KMS-11 (cell line): ENCODE results near the gene SMIM26.

Source experiments
- H2AFZ ChIP-seq: fragments of 200-600 bp; sonication (generic); 2 replicates; pipeline ENCODE4 v1.6.1; 2016; ENCODE audit warnings: antibody characterized with exemption, mixed run types, low read depth
- H3K27ac ChIP-seq: fragments of 200-600 bp; sonication (generic); 2 replicates; pipeline ENCODE4 v1.6.1; 2016; ENCODE audit warnings: mild to moderate bottlenecking, mixed run types
- H3K27me3 ChIP-seq: fragments of 200-600 bp; sonication (generic); 2 replicates; pipeline ENCODE4 v1.6.1; 2017; ENCODE audit warnings: mild to moderate bottlenecking, low read depth, mixed run types, moderate library complexity; ENCODE audit not compliant: insufficient read depth
- H3K36me3 ChIP-seq: fragments of 200-600 bp; sonication (generic); 2 replicates; pipeline ENCODE4 v1.6.1; 2017; ENCODE audit warnings: mild to moderate bottlenecking, mixed run types; ENCODE audit not compliant: insufficient read depth
- H3K4me1 ChIP-seq: fragments of 200-600 bp; sonication (generic); 2 replicates; pipeline ENCODE4 v1.6.1; 2016; ENCODE audit warnings: mild to moderate bottlenecking, low read depth, mixed run types; ENCODE audit not compliant: poor library complexity, severe bottlenecking
- H3K4me2 ChIP-seq: fragments of 200-600 bp; sonication (generic); 2 replicates; pipeline ENCODE4 v1.7.0; 2016; ENCODE audit warnings: mild to moderate bottlenecking, mixed run types
- H3K4me3 ChIP-seq: fragments of 200-600 bp; sonication (generic); IDR thresholded peaks from 2 replicates; pipeline ENCODE4 v1.6.1; 2017; ENCODE audit warnings: low read depth, low read length, mixed read lengths; ENCODE audit not compliant: insufficient read depth
- H3K79me2 ChIP-seq: fragments of 200-600 bp; sonication (generic); 2 replicates; pipeline ENCODE4 v1.6.1; 2016; ENCODE audit warnings: low read depth, mixed run types; ENCODE audit not compliant: insufficient read depth
- H3K9ac ChIP-seq: fragments of 200-600 bp; sonication (generic); 2 replicates; pipeline ENCODE4 v1.6.1; 2016; ENCODE audit warnings: mild to moderate bottlenecking, mixed run types
- H4K20me1 ChIP-seq: fragments of 200-600 bp; sonication (generic); 2 replicates; pipeline ENCODE4 v1.6.1; 2016; ENCODE audit warnings: mild to moderate bottlenecking, mixed run types; ENCODE audit not compliant: insufficient read depth
- TF ChIP-seq, protein P1 (sequence below): fragments of 200-600 bp; sonication (generic); conservative IDR thresholded peaks from 2 replicates; pipeline ENCODE4 v1.6.1; 2017; ENCODE audit warnings: low read depth, mild to moderate bottlenecking, antibody characterized with exemption, low read length, moderate library complexity, mixed read lengths

SMIM26 gene

DNA sequence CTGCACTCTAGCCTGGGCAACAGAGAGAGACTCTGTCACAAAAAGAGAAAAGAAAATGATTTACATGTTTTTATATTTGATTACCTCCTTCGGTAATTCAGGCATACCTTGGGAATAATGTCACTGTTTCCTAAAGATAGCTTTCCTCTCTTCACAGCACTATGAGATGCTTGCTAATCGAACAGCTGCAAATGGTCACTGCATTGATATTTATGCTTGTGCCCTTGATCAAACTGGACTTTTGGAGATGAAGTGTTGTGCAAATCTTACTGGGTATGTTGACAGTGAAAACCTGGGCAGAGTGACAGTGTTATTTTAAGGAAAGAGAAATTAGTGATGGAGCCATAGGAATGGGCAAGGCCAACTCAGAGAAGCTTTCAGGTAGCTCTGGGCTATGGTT, 39.9 kb upstream of the SMIM26 start:
- no peaks in the 10 kb centered on the region for H3K79me2 ChIP-seq

DNA sequence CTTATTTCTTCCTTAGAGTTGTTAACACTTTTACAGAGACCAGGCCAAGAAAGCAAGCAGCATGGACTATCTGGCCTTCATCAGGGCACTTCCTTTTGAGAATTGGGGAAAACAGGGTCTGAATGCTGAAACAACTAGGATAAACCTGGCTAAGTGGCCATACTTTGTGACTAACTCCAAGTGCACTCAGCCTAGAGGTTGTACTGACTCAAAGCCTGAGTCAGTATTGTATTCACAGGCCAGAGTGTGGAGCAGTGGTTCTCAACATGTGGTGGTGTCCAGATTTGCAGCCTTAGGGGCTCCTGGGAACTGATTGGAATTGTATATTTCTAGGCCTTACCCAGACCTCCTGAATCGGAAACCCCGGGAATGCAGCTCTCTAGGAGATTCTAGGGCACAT, 39.4 kb upstream of the SMIM26 start:
- no peak overlapping the region for H3K27ac ChIP-seq
- no peak overlapping the region for H3K4me2 ChIP-seq

More for the DNA sequence above, 39.9 kb upstream of the SMIM26 start:
- Histone ChIP-seq H2AFZ (no peak overlapping the region), H3K9ac (no peak overlapping the region), H3K27me3 (no peaks in the 10 kb centered on the region), H3K4me1 (no peaks in the 10 kb centered on the region), H3K36me3 (no peaks in the 10 kb centered on the region), H3K4me3 (no peak overlapping the region), H4K20me1 (no peaks in the 10 kb centered on the region), H3K4me2 (no peak overlapping the region), H3K27ac (no peak overlapping the region)
- TF ChIP-seq, protein P1, sequence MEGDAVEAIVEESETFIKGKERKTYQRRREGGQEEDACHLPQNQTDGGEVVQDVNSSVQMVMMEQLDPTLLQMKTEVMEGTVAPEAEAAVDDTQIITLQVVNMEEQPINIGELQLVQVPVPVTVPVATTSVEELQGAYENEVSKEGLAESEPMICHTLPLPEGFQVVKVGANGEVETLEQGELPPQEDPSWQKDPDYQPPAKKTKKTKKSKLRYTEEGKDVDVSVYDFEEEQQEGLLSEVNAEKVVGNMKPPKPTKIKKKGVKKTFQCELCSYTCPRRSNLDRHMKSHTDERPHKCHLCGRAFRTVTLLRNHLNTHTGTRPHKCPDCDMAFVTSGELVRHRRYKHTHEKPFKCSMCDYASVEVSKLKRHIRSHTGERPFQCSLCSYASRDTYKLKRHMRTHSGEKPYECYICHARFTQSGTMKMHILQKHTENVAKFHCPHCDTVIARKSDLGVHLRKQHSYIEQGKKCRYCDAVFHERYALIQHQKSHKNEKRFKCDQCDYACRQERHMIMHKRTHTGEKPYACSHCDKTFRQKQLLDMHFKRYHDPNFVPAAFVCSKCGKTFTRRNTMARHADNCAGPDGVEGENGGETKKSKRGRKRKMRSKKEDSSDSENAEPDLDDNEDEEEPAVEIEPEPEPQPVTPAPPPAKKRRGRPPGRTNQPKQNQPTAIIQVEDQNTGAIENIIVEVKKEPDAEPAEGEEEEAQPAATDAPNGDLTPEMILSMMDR: no peak

DNA sequence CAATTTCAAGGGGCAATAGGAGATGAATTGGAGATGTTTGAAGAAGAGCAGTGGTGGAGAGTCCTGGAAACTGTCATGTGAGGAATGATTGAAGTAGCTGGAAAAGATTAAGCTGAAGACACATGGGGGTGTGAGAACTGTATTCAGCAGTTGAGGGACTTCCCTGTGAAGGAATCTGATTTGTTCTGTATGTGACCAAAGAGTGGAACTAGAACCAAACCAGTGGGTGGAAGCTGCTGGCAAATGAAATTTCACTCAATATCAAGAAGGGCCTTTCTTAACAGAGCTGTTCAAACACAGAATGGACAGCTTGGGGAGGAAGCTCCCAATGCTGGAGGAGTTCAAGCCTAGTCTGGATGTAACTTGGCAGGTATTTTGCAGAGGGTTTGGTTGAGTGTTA, 38.2 kb upstream of the SMIM26 start:
- no peak overlapping the region for H3K9ac ChIP-seq
- H2AFZ ChIP-seq: no peak overlapping the region
- H3K36me3 ChIP-seq: no peaks in the 10 kb centered on the region
- H3K4me3 ChIP-seq: no peak overlapping the region
- no peaks in the 10 kb centered on the region for H3K79me2 ChIP-seq
- H3K27ac ChIP-seq: no peak overlapping the region
- no peaks in the 10 kb centered on the region for H3K27me3 ChIP-seq
- no peaks in the 10 kb centered on the region for H3K4me1 ChIP-seq
- TF ChIP-seq, protein P1: no peak
- no peak overlapping the region for H3K4me2 ChIP-seq
- H4K20me1 ChIP-seq: no peaks in the 10 kb centered on the region

More for the DNA sequence above, 39.4 kb upstream of the SMIM26 start:
- TF ChIP-seq, protein P1: no peak
- no peaks in the 10 kb centered on the region for H3K36me3 ChIP-seq
- H3K27me3 ChIP-seq: no peaks in the 10 kb centered on the region
- H3K4me3 ChIP-seq: no peak overlapping the region
- H4K20me1 ChIP-seq: no peaks in the 10 kb centered on the region
- no peak overlapping the region for H2AFZ ChIP-seq
- H3K9ac ChIP-seq: no peak overlapping the region
- H3K79me2 ChIP-seq: no peaks in the 10 kb centered on the region
- H3K4me1 ChIP-seq: no peaks in the 10 kb centered on the region

DNA sequence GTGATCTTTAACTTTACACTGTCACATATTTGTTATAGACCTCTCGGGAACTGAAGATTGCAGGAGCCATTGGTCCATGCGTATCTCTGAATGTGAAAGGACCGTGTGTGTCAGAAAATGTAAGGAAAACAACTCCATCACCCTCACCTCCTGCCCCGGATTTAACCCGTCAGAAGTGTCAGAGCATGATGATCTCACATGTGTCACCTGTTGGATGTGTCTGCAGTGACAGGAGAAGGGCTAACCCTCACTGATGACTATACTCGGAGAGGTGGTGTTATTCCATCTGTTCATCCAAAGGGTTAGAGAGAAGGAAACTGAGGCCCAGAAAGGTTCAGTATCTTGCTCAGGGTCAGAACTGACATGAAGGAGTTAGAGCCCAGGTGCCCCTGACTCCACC, 34.6 kb upstream of the SMIM26 start:
- H3K36me3 ChIP-seq: no peaks in the 10 kb centered on the region
- H3K79me2 ChIP-seq: no peaks in the 10 kb centered on the region
- TF ChIP-seq, protein P1: no peak

More for the DNA sequence above, 34.6 kb upstream of the SMIM26 start:
- Histone ChIP-seq H3K4me3 (no peak overlapping the region), H3K27me3 (no peaks in the 10 kb centered on the region), H3K9ac (no peak overlapping the region), H3K4me1 (no peaks in the 10 kb centered on the region), H3K4me2 (no peak overlapping the region), H4K20me1 (no peaks in the 10 kb centered on the region), H2AFZ (no peak overlapping the region), H3K27ac (no peak overlapping the region)
